A549 treated with Mapracorat at 1 μM for 4 hours (cell line): ENCODE data around the gene ZNRF3. TPM values are rescaled to one million over a fixed set of nuclear protein-coding genes. Genes with fewer than 3 reads are reported as not detected.

Source experiments
- total RNA-seq: library from RNA; stranded (reverse); fragments of 200-300 nt; extraction: Qiagen RNA extraction; gene quantifications from 5 replicates; pipeline ENCODE4 v1.2.3, GENCODE V29; 2022

Gene ZNRF3
- total RNA-seq, result 5.0 to 8.3 TPM (median 7.1 TPM) in 5 replicates

GRCh38 chr22:28882878-28883656 lies at the start of gene ZNRF3:
Gene ZNRF3, plus strand, starts transcription at chr22:28883572. Its CDS starts 195 bp downstream, at chr22:28883767.

GRCh38 chr22:29061773-29062172 lies 178.4 kb downstream of the ZNRF3 start, which contains the start of gene C22orf31:
Gene C22orf31, minus strand, starts transcription at chr22:29061831. Its CDS starts 39 bp downstream, at chr22:29061792.

GRCh38 chr22:29072979-29073617 lies 189.7 kb downstream of the ZNRF3 start, which contains the start of gene KREMEN1:
Gene KREMEN1, plus strand, starts transcription at chr22:29073035. Its CDS starts 96 bp downstream, at chr22:29073131.

Other genes with a start within 250 kb of the ZNRF3 start
- 2.2 to 3.9 TPM (median 2.8 TPM) in 5 replicates for gene TTC28, start 203.7 kb upstream of the ZNRF3 start, total RNA-seq
- 8.3 to 10.5 TPM (median 10.1 TPM) in 5 replicates for gene CHEK2, start 141.8 kb upstream of the ZNRF3 start, total RNA-seq
- gene HSCB, start 141.5 kb upstream of the ZNRF3 start, total RNA-seq, result 10.7 to 14.4 TPM (median 13.7 TPM) in 5 replicates
- gene CCDC117, start 110.9 kb upstream of the ZNRF3 start, total RNA-seq, result 7.9 to 10.9 TPM (median 10.1 TPM) in 5 replicates
- gene XBP1, start 83.0 kb upstream of the ZNRF3 start, total RNA-seq, result 45.5 to 55.3 TPM (median 53.9 TPM) in 5 replicates
- not detected in 5 replicates for gene C22orf31, start 178.3 kb downstream of the ZNRF3 start, total RNA-seq
- gene KREMEN1, start 189.5 kb downstream of the ZNRF3 start, total RNA-seq, result 3.5 to 4.7 TPM (median 4.2 TPM) in 5 replicates